ENCODE measurements around the gene SOX6. TPM values are rescaled to one million over a fixed set of nuclear protein-coding genes. Genes with fewer than 3 reads are reported as not detected.

The SOX6 gene
- total and polyA plus RNA-seq, 12 donors, result 0.71 to 13.9 (median 6.7) TPM

- H3K4me1 ChIP-seq (replicated peaks in 1 of 2), result no peaks in the 10 kb centered on the region
- WGBS, 4 donors, result 32 to 49% (median 40%) methylated on average over 1 of the region's 1 CpG
- no peaks in the 10 kb centered on the region for H3K9me3 ChIP-seq (replicated peaks in 1 of 3)
- no peak for DNase-seq
- H3K27ac ChIP-seq, result no peak overlapping the region
- TF ChIP-seq CTCF (IDR thresholded peaks at IDR 0.05) (no peak), POLR2A (IDR thresholded peaks at IDR 0.05) (no peak)
- intact Hi-C loops (cut with DNase I), result no loop called here
- H3K27me3 ChIP-seq, result no peaks in the 10 kb centered on the region
- no peak overlapping the region for H3K4me3 ChIP-seq
- H3K36me3 ChIP-seq (replicated peaks in 1 of 2), result no peaks in the 10 kb centered on the region
Measured at GRCh38 chr11:16193897-16194381, 162.4 kb downstream of the SOX6 start.

DNA sequence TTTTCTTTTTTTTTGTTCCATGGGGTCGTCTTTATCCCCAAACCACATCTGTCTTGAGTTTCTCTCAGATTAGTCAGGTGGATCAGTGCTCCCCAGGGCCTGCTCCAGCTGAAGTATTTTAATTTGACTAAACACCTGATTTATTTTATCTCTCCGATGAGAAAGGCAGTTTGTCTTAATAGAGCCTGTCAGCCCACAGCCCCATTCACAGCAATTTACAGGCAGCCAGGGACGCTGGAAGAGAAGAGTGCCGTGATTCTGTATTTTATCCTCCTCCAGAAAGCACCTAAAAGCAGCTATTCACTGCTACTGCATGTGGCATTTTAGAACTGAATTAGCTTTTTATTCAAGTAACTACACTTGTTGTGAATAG is 164.5 kb downstream of the SOX6 start:
- Histone ChIP-seq H3K27me3 (no peaks in the 10 kb centered on the region), H3K4me1 (replicated peaks in 1 of 2) (no peaks in the 10 kb centered on the region), H3K36me3 (replicated peaks in 1 of 2) (no peaks in the 10 kb centered on the region), H3K4me3 (no peak overlapping the region), H3K27ac (no peak overlapping the region), H3K9me3 (replicated peaks in 1 of 3) (no peaks in the 10 kb centered on the region)
- TF ChIP-seq POLR2A (IDR thresholded peaks at IDR 0.05), result no peak
- TF ChIP-seq CTCF (IDR thresholded peaks at IDR 0.05), result no peak
- intact Hi-C loops (cut with DNase I), result no loop called here
- WGBS, 4 donors, result 58 to 73% (median 68%) methylated on average over 4 of the region's 4 CpGs
- no peak for DNase-seq

- Histone ChIP-seq H3K4me1 (replicated peaks in 1 of 2) (no peaks in the 10 kb centered on the region), H3K27me3 (no peaks in the 10 kb centered on the region), H3K27ac (no peak overlapping the region), H3K36me3 (replicated peaks in 1 of 2) (no peaks in the 10 kb centered on the region), H3K9me3 (replicated peaks in 1 of 3) (no peaks in the 10 kb centered on the region), H3K4me3 (no peak overlapping the region)
- intact Hi-C loops (cut with DNase I), result no loop called here
- WGBS, 4 donors, result 81 to 93% (median 91%) methylated on average over 5 of the region's 5 CpGs
- DNase-seq, result no peak
- TF ChIP-seq CTCF (IDR thresholded peaks at IDR 0.05), result no peak
- no peak for TF ChIP-seq POLR2A (IDR thresholded peaks at IDR 0.05)
Measured at GRCh38 chr11:16191212-16191867, 165.0 kb downstream of the SOX6 start.

DNA sequence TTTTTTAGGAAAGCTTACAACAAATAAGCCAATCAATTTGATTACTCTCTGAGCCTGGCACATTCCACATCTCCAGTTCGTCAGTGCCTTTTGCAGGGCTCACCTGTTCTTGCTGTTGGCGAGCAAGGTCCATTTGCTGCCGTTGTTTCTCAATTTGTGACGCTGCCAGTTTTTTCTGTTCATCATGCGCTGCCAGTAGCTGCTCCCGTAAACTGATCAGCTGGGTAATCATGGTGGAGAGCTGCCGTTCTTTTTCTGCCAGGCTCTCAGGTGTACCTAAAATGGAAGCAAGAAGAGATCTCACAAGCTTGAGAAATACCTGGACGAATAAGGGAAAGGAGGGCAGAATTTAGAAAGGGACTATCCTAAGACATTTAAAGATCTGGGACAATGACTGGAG is 169.7 kb downstream of the SOX6 start:
- no peaks in the 10 kb centered on the region for H3K4me1 ChIP-seq (replicated peaks in 1 of 2)
- no peak for DNase-seq
- no peaks in the 10 kb centered on the region for H3K36me3 ChIP-seq (replicated peaks in 1 of 2)
- TF ChIP-seq POLR2A (IDR thresholded peaks at IDR 0.05) (no peak), CTCF (IDR thresholded peaks at IDR 0.05) (no peak)
- 93 to 96% (median 94%) methylated on average over 8 of the region's 8 CpGs for WGBS, 4 donors
- H3K4me3 ChIP-seq, result no peak overlapping the region
- no peak overlapping the region for H3K27ac ChIP-seq
- H3K27me3 ChIP-seq, result no peaks in the 10 kb centered on the region
- no peaks in the 10 kb centered on the region for H3K9me3 ChIP-seq (replicated peaks in 1 of 3)
- intact Hi-C loops (cut with DNase I), result no loop called here
